ENCODE results near the gene CYBA. TPM values are rescaled to one million over a fixed set of nuclear protein-coding genes. Genes with fewer than 3 reads are reported as not detected.

CYBA gene
- total RNA-seq, 1 experiment from 2014 or later, result 351 TPM

GRCh38 chr16:88614818-88615580 is 35.9 kb downstream of the CYBA start:
- Mint-ChIP-seq H3K9me3 (ENCODE audit: unreplicated experiment) (no peaks in the 10 kb centered on the region), H3K4me3 (ENCODE audit: unreplicated experiment) (no peak overlapping the region), H3K27ac (ENCODE audit: unreplicated experiment) (no peak overlapping the region), H3K4me1 (ENCODE audit: low read depth, unreplicated experiment) (peaks cover 27% of the 10 kb centered on the region), H3K27me3 (ENCODE audit: insufficient read depth, unreplicated experiment) (no peaks in the 10 kb centered on the region), H3K36me3 (ENCODE audit: insufficient read depth, unreplicated experiment) (peaks cover 75% of the 10 kb centered on the region)
- no TSS peak for BruUV-seq (replicated peaks)
- Histone ChIP-seq H3K36me3 (ENCODE audit: control insufficient read depth, insufficient read depth, low read length) (peaks cover 7% of the 10 kb centered on the region), H3K4me3 (ENCODE audit: low read depth, low read length) (no peak overlapping the region), H3K4me1 (peaks cover 10% of the 10 kb centered on the region; the same call in 1 of the 2 replicates), H3K27me3 (replicated peaks; ENCODE audit: control insufficient read depth, insufficient read depth, low read length) (no peaks in the 10 kb centered on the region), H3K9me3 (no peaks in the 10 kb centered on the region)
- TF ChIP-seq CTCF (IDR thresholded peaks at IDR 0.05; ENCODE audit: insufficient read depth in 1 of 2, low read depth in 1 of 2, low read length in 1 of 2, severe bottlenecking in 1 of 2, unreplicated experiment in 1 of 2), result no peak
- ChIA-PET POLR2A (no interaction called here), CTCF (no interaction called here)
- intact Hi-C loops (cut with micrococcal nuclease; ENCODE audit: unreplicated experiment), result no loop called here
- no peak for DNase-seq

GRCh38 chr16:88613911-88614817 is 36.7 kb downstream of the CYBA start:
- Mint-ChIP-seq H3K9me3 (ENCODE audit: unreplicated experiment) (no peaks in the 10 kb centered on the region), H3K27ac (ENCODE audit: unreplicated experiment) (no peak overlapping the region), H3K36me3 (ENCODE audit: insufficient read depth, unreplicated experiment) (peaks cover 72% of the 10 kb centered on the region), H3K4me3 (ENCODE audit: unreplicated experiment) (no peak overlapping the region), H3K27me3 (ENCODE audit: insufficient read depth, unreplicated experiment) (no peaks in the 10 kb centered on the region), H3K4me1 (ENCODE audit: low read depth, unreplicated experiment) (peaks cover 27% of the 10 kb centered on the region)
- intact Hi-C loops (cut with micrococcal nuclease; ENCODE audit: unreplicated experiment), result no loop called here
- ChIA-PET CTCF (no interaction called here), POLR2A (no interaction called here)
- no TSS peak for BruUV-seq (replicated peaks)
- no peak for DNase-seq
- no peak overlapping the region for H3K4me3 ChIP-seq (ENCODE audit: low read depth, low read length)
- peaks cover 2% of the 10 kb centered on the region; the same call in 1 of the 2 replicates for H3K36me3 ChIP-seq (ENCODE audit: control insufficient read depth, insufficient read depth, low read length)
- TF ChIP-seq CTCF (IDR thresholded peaks at IDR 0.05; ENCODE audit: insufficient read depth in 1 of 2, low read depth in 1 of 2, low read length in 1 of 2, severe bottlenecking in 1 of 2, unreplicated experiment in 1 of 2), result no peak
- peaks cover 10% of the 10 kb centered on the region; the same call in 1 of the 2 replicates for H3K4me1 ChIP-seq
- H3K9me3 ChIP-seq, result no peaks in the 10 kb centered on the region
- H3K27me3 ChIP-seq (replicated peaks; ENCODE audit: control insufficient read depth, insufficient read depth, low read length), result no peaks in the 10 kb centered on the region

GRCh38 chr16:88613293-88613692 is 37.6 kb downstream of the CYBA start:
- Histone ChIP-seq H3K4me1 (peaks cover 8% of the 10 kb centered on the region; the same call in 1 of the 2 replicates), H3K4me3 (ENCODE audit: low read depth, low read length) (no peak overlapping the region), H3K27me3 (replicated peaks; ENCODE audit: control insufficient read depth, insufficient read depth, low read length) (no peaks in the 10 kb centered on the region), H3K9me3 (no peaks in the 10 kb centered on the region), H3K36me3 (ENCODE audit: control insufficient read depth, insufficient read depth, low read length) (peaks cover 2% of the 10 kb centered on the region; the same call in 1 of the 2 replicates)
- Mint-ChIP-seq H3K36me3 (ENCODE audit: insufficient read depth, unreplicated experiment) (peaks cover 72% of the 10 kb centered on the region), H3K27me3 (ENCODE audit: insufficient read depth, unreplicated experiment) (no peaks in the 10 kb centered on the region), H3K9me3 (ENCODE audit: unreplicated experiment) (no peaks in the 10 kb centered on the region), H3K27ac (ENCODE audit: unreplicated experiment) (no peak overlapping the region), H3K4me1 (ENCODE audit: low read depth, unreplicated experiment) (peaks cover 23% of the 10 kb centered on the region), H3K4me3 (ENCODE audit: unreplicated experiment) (no peak overlapping the region)
- no peak for DNase-seq
- intact Hi-C loops (cut with micrococcal nuclease; ENCODE audit: unreplicated experiment), result no loop called here
- ChIA-PET CTCF (no interaction called here), POLR2A (no interaction called here)
- BruUV-seq (replicated peaks), result no TSS peak
- TF ChIP-seq CTCF (IDR thresholded peaks at IDR 0.05; ENCODE audit: insufficient read depth in 1 of 2, low read depth in 1 of 2, low read length in 1 of 2, severe bottlenecking in 1 of 2, unreplicated experiment in 1 of 2), result no peak
